HepG2 (cell line): Measurements from ENCODE around the gene CDKL2. TPM values are rescaled to one million over a fixed set of nuclear protein-coding genes. Genes with fewer than 3 reads are reported as not detected.
A peak's percentile ranks its signal among the peaks of the same experiment; 100 is the strongest.

Experiments
- AHR ChIP-seq: IDR thresholded peaks from 2 replicates; pipeline ENCODE4 v1.6.1; 2018; ENCODE audit warnings: missing genetic modification reagents, missing compliant biosample characterization
- CREB1 ChIP-seq, 2 experiments: fragments of 450-650 bp in 1 of 2; IDR thresholded peaks; 2 replicates each; pipeline ENCODE4 v1.6.1; 2016 to 2017; ENCODE audit warnings: control low read depth in 1 of 2, mild to moderate bottlenecking in 1 of 2, missing compliant biosample characterization in 1 of 2, missing genetic modification characterization in 1 of 2
- ERF ChIP-seq: IDR thresholded peaks from 2 replicates; pipeline ENCODE4 v1.6.1; 2018; ENCODE audit warnings: missing biosample characterization, missing genetic modification reagents
- FOXA3 ChIP-seq: IDR thresholded peaks from 2 replicates; pipeline ENCODE4 v1.6.1; 2016; ENCODE audit warnings: missing genetic modification reagents, missing compliant biosample characterization
- SAFB2 ChIP-seq: sonication (generic); formaldehyde crosslinking; IDR thresholded peaks from 2 replicates; pipeline ENCODE4 v1.5.1; 2020; ENCODE audit warnings: missing genetic modification reagents, low read depth, mild to moderate bottlenecking, borderline replicate concordance
- SP140L ChIP-seq: sonication (generic); formaldehyde crosslinking; IDR thresholded peaks from 2 replicates; pipeline ENCODE4 v1.4.0; 2020; ENCODE audit warnings: missing genetic modification reagents, borderline replicate concordance
- TRIM24 ChIP-seq: sonication (generic); formaldehyde crosslinking; IDR thresholded peaks from 2 replicates; pipeline ENCODE4 v1.8.0; 2022; ENCODE audit warnings: mild to moderate bottlenecking, missing genetic modification reagents
- ZBTB7A ChIP-seq: sonication (generic); formaldehyde crosslinking; IDR thresholded peaks from 2 replicates; pipeline ENCODE4 v1.8.0; 2022; ENCODE audit warnings: mild to moderate bottlenecking, missing genetic modification reagents
- ZKSCAN1 ChIP-seq: fragments of 150-350 bp; IDR thresholded peaks from 2 replicates; pipeline ENCODE4 v1.6.1; 2014; ENCODE audit warnings: low read length
- ZNF230 ChIP-seq: sonication (generic); formaldehyde crosslinking; IDR thresholded peaks from 2 replicates; pipeline ENCODE4 v1.4.0; 2020; ENCODE audit warnings: mild to moderate bottlenecking, missing genetic modification reagents
- ZNF337 ChIP-seq: sonication (generic); formaldehyde crosslinking; IDR thresholded peaks from 2 replicates; pipeline ENCODE4 v1.5.1; 2020; ENCODE audit warnings: missing genetic modification reagents, low read depth, mild to moderate bottlenecking, borderline replicate concordance
- ZNF567 ChIP-seq: sonication (generic); formaldehyde crosslinking; IDR thresholded peaks from 2 replicates; pipeline ENCODE4 v1.8.1; 2023; ENCODE audit warnings: mild to moderate bottlenecking, missing genetic modification reagents, borderline replicate concordance
- ZNF782 ChIP-seq: sonication (generic); formaldehyde crosslinking; IDR thresholded peaks from 2 replicates; pipeline ENCODE4 v1.4.0; 2020; ENCODE audit warnings: missing genetic modification reagents, mild to moderate bottlenecking, borderline replicate concordance
- polyA plus RNA-seq, 8 experiments: library from polyadenylated mRNA; depleted of rRNA in 3 of 8; stranded (reverse) in 7 of 8; unstranded in 1 of 8; fragments of >200 nt; fragmentation: Illumina TruSeq in 4 of 8; extraction: Trizol in 4 of 8; gene quantifications; 2 replicates each; pipeline versions ENCODE4 v1.2.1 to v1.2.3, GENCODE V29; 2011 to 2016; ENCODE audit warnings: low read depth in 4 of 8, missing spikeins in 1 of 8, mixed read lengths in 1 of 8; ENCODE audit not compliant: insufficient read depth in 1 of 8
- total RNA-seq, 5 experiments: library from RNA; depleted of rRNA; stranded (reverse); fragments of >200 nt; fragmentation: Illumina TruSeq; extraction: Trizol; gene quantifications; 2 replicates each; pipeline ENCODE4 v1.2.3, GENCODE V29; 2016; ENCODE audit warnings: low read depth in 1 of 5
- TF ChIP-seq, protein P1 (sequence below): sonication (generic); formaldehyde crosslinking; IDR thresholded peaks from 2 replicates; pipeline ENCODE4 v1.4.0; 2020; ENCODE audit warnings: missing genetic modification reagents, mild to moderate bottlenecking, borderline replicate concordance
- TF ChIP-seq, protein P2 (sequence below): sonication (generic); formaldehyde crosslinking; IDR thresholded peaks from 2 replicates; pipeline ENCODE4 v1.4.0; 2020; ENCODE audit warnings: missing genetic modification reagents
- TF ChIP-seq, protein P3 (sequence below): sonication (generic); formaldehyde crosslinking; IDR thresholded peaks from 2 replicates; pipeline ENCODE4 v1.5.1; 2020; ENCODE audit warnings: missing genetic modification reagents, mild to moderate bottlenecking, borderline replicate concordance
- TF ChIP-seq, protein P4 (sequence below): fragments of 450-650 bp; IDR thresholded peaks from 2 replicates; pipeline ENCODE4 v1.6.1; 2016
- TF ChIP-seq, protein P5 (sequence below): sonication (generic); IDR thresholded peaks from 2 replicates; pipeline ENCODE4 v1.6.1; 2016; ENCODE audit warnings: low read depth, borderline replicate concordance

The CDKL2 gene
- total and polyA plus RNA-seq, 2 of the 13 experiments (the other 11 are each of a cell fraction or from before 2014, with no cell fraction given), result not detected

DNA sequence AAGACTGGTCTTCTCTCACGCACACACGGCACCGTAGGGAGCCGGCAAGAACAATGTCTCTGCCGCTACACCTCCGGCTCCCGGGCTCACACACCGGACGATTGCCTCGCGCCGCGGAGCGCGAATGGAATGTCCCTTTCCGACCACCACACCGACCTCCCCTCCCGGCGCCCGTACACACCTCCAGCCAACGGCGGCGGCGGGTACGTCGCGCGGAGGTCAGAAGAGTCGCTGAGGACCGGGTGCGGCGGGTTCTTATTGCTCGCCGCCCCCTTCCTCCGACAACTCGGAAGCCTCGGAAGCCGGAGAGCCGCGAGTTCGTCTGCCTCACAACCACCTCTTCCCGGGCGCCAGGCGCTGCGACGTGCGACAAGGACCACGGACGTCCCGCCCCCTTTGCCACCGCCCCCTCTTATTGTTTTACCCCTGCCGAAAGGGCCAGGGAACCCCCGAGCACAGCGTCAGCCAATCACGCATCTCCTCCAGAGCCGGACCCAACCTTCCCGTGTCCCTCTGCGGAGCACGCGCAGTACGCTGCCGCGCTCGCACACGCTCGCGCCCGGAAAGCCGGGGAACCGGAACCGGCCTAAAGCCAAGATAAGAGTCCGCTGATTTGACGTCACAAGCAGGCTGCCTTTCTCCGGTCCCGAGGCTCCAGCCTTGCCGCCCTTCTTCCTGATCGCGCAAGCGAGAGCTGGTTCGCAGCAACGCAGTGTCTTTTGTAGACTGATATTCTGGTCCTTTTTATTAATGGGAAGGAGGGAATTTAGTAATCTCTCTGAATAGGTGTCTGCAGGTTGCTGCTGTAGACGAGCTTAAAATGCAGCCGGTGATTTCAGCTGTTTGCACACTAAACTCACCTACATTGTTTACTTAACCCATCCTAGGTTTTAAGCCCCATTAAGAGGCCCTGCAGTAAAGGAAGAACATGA is 43.0 kb upstream of the CDKL2 start, which contains the start of gene G3BP2 (continued):
- TF ChIP-seq AHR (CRISPR knock-in tag) (no peak), ZKSCAN1 (no peak), ERF (CRISPR knock-in tag) (peak; percentile 77; the same call in 1 of the 2 replicates), ZBTB7A (CRISPR knock-in tag) (no peak), ZNF567 (peak; percentile 84; the same call in 1 of the 2 replicates), SP140L (CRISPR knock-in tag) (no peak), SAFB2 (CRISPR knock-in tag) (peak; percentile 91), ZNF337 (CRISPR knock-in tag) (0 out of 2 replicates have a peak, but pooled peaks have one; percentile 83), CREB1 (IDR thresholded peaks at IDR 0.05) (peak; percentile 91), CREB1 (CRISPR knock-in tag; IDR thresholded peaks at IDR 0.05) (peak; percentile 95), FOXA3 (peak; percentile 1), ZNF782 (CRISPR knock-in tag) (no peak), TRIM24 (no peak), ZNF230 (no peak)
- TF ChIP-seq, protein P1, sequence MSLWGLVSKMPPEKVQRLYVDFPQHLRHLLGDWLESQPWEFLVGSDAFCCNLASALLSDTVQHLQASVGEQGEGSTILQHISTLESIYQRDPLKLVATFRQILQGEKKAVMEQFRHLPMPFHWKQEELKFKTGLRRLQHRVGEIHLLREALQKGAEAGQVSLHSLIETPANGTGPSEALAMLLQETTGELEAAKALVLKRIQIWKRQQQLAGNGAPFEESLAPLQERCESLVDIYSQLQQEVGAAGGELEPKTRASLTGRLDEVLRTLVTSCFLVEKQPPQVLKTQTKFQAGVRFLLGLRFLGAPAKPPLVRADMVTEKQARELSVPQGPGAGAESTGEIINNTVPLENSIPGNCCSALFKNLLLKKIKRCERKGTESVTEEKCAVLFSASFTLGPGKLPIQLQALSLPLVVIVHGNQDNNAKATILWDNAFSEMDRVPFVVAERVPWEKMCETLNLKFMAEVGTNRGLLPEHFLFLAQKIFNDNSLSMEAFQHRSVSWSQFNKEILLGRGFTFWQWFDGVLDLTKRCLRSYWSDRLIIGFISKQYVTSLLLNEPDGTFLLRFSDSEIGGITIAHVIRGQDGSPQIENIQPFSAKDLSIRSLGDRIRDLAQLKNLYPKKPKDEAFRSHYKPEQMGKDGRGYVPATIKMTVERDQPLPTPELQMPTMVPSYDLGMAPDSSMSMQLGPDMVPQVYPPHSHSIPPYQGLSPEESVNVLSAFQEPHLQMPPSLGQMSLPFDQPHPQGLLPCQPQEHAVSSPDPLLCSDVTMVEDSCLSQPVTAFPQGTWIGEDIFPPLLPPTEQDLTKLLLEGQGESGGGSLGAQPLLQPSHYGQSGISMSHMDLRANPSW, result 0 out of 2 replicates have a peak, but pooled peaks have one; percentile 28
- TF ChIP-seq, protein P2, sequence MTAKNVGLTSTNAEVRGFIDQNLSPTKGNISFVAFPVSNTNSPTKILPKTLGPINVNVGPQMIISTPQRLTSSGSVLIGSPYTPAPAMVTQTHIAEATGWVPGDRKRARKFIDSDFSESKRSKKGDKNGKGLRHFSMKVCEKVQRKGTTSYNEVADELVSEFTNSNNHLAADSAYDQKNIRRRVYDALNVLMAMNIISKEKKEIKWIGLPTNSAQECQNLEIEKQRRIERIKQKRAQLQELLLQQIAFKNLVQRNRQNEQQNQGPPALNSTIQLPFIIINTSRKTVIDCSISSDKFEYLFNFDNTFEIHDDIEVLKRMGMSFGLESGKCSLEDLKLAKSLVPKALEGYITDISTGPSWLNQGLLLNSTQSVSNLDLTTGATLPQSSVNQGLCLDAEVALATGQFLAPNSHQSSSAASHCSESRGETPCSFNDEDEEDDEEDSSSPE (CRISPR knock-in tag), result peak; percentile 75
- TF ChIP-seq, protein P3, sequence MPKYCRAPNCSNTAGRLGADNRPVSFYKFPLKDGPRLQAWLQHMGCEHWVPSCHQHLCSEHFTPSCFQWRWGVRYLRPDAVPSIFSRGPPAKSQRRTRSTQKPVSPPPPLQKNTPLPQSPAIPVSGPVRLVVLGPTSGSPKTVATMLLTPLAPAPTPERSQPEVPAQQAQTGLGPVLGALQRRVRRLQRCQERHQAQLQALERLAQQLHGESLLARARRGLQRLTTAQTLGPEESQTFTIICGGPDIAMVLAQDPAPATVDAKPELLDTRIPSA (CRISPR knock-in tag), result no peak; the same call in 1 of the 2 replicates
- TF ChIP-seq, protein P4, sequence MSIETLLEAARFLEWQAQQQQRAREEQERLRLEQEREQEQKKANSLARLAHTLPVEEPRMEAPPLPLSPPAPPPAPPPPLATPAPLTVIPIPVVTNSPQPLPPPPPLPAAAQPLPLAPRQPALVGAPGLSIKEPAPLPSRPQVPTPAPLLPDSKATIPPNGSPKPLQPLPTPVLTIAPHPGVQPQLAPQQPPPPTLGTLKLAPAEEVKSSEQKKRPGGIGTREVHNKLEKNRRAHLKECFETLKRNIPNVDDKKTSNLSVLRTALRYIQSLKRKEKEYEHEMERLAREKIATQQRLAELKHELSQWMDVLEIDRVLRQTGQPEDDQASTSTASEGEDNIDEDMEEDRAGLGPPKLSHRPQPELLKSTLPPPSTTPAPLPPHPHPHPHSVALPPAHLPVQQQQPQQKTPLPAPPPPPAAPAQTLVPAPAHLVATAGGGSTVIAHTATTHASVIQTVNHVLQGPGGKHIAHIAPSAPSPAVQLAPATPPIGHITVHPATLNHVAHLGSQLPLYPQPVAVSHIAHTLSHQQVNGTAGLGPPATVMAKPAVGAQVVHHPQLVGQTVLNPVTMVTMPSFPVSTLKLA, result peak; percentile 51; the same call in 1 of the 2 replicates
- TF ChIP-seq, protein P5, sequence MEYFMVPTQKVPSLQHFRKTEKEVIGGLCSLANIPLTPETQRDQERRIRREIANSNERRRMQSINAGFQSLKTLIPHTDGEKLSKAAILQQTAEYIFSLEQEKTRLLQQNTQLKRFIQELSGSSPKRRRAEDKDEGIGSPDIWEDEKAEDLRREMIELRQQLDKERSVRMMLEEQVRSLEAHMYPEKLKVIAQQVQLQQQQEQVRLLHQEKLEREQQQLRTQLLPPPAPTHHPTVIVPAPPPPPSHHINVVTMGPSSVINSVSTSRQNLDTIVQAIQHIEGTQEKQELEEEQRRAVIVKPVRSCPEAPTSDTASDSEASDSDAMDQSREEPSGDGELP, result peak; percentile 54; the same call in 1 of the 2 replicates
